OCI-LY7 (cell line): ENCODE results near the gene UBAC1.

Experiments
- CTCF ChIP-seq: fragments of 200-600 bp; sonication (generic); conservative IDR thresholded peaks from 2 replicates; pipeline ENCODE4 v1.5.1; 2014; ENCODE audit warnings: mild to moderate bottlenecking, antibody characterized with exemption, low read length, moderate library complexity, mixed read lengths
- EZH2phosphoT487 ChIP-seq: fragments of 200-600 bp; sonication (generic); IDR thresholded peaks from 2 replicates; pipeline ENCODE4 v1.6.1; 2018; ENCODE audit warnings: low read depth, borderline replicate concordance, mild to moderate bottlenecking, mixed run types, antibody characterized with exemption, low read length, moderate library complexity, mixed read lengths

DNA sequence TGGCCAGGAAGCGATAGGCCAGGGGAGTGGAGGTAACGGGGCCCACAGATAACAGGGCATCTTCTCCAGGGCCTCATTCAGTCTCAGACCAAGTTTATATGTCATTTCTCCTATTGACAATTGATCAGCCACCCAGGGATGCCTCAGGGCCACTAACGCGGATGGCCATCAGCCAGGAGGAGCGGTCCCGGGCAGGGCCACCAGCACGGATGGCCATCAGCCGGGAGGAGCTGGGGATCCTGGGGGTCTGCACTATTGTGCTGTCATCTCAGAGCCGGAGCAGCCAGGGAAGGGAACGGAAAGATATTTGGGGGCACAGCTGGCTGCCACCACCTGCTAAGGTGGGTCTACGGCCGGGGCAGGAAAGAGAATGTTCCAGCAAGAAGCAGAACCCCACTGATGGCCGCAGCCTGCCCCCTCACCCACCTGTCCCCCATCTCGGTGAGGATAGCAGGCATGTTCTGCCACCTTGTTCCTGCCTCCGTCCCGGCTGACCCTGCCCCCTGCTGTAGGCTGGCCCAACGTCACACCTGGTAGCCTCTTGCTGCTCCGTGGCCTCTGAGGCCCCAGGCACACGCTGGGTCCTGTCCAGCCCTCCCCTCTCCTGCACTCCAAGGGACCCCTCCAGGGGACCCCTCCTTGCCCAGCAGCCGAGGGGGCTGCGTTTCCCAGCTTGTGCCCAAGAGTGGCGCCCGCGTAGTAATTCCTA, 21.5 kb upstream of the UBAC1 start:
- TF ChIP-seq CTCF (no peak), EZH2phosphoT487 (no peak)
